ENCODE measurements around the gene IER2.

DNA sequence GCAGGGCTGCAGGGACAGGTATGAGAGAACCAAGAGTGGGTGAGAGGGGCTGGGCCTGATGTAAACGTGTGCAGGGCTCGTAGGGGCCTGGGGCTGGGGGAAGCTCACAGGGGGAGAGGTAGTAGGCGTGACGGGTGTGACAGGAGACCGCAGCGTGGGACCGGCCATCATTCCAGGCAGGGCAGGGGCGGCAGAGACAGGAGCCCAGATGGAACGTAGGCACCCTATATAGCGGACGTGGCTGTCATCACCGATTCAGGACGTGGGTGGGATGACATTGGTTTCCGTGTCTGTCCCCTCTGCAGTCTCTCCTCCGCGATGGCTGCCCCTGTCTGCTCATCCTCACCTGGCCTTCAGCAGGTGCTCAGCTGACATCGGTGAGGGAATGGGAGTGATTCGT is 48.4 kb downstream of the IER2 start:
- no peak for TF ChIP-seq CTCF (IDR thresholded peaks at IDR 0.05)
- no peak for TF ChIP-seq POLR2A (IDR thresholded peaks at IDR 0.05)
